Hematopoietic multipotent progenitor cell treated with erythropoietin and hydrocortisone succinate and interleukin-3 and kit ligand, for 4 days (in vitro differentiated cells): ENCODE measurements around the gene SGCE.
A peak's percentile ranks its signal among the peaks of the same experiment; 100 is the strongest.
"Not testable (repeated sequence)": the region's sequence is repeated elsewhere in the genome, so short reads cannot be mapped to it uniquely, and the experiment has no call there.

Experiments used
- DNase-seq: peaks from one replicate; pipeline ENCODE4 v3.0.0-alpha.2; 2015

Gene SGCE, protein sequence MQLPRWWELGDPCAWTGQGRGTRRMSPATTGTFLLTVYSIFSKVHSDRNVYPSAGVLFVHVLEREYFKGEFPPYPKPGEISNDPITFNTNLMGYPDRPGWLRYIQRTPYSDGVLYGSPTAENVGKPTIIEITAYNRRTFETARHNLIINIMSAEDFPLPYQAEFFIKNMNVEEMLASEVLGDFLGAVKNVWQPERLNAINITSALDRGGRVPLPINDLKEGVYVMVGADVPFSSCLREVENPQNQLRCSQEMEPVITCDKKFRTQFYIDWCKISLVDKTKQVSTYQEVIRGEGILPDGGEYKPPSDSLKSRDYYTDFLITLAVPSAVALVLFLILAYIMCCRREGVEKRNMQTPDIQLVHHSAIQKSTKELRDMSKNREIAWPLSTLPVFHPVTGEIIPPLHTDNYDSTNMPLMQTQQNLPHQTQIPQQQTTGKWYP

DNA sequence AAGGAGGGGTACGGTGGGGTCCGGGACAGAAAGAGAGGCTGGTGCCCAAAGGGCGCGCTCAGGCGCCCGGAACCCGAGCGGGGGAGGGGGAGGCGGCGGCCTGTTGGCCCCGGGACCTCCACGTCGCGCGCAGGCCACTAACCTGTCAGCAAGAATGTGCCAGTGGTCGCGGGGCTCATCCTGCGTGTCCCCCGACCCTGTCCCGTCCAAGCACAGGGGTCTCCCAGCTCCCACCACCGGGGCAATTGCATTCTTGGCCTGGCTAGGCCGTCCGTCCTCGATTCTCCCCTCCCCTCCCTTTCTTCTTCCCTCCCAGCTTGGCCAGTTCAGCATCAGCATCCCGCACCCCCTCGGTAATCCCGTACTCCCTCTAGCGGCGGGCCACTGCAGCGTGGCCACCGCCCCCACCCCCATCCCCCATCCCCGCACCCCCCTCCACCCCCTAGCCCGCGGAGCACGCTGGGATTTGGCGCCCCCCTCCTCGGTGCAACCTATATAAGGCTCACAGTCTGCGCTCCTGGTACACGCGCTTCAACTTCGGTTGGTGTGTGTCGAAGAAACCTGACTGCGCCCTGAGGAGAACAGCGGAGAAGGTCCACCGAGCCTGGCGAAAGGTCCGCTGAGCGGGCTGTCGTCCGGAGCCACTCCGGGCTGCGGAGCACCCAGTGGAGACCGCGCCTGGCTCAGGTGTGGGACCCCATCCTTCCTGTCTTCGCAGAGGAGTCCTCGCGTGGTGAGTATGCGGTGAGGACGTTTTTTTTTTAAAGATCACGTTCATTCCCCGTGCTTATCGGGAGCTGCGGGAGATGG, at the start of gene SGCE:
SGCE (minus strand) TSS at position 286 of the 810 bp plus-strand sequence; CDS start at position 251, 35 bp downstream.
- DNase-seq: peak; percentile 56

DNA sequence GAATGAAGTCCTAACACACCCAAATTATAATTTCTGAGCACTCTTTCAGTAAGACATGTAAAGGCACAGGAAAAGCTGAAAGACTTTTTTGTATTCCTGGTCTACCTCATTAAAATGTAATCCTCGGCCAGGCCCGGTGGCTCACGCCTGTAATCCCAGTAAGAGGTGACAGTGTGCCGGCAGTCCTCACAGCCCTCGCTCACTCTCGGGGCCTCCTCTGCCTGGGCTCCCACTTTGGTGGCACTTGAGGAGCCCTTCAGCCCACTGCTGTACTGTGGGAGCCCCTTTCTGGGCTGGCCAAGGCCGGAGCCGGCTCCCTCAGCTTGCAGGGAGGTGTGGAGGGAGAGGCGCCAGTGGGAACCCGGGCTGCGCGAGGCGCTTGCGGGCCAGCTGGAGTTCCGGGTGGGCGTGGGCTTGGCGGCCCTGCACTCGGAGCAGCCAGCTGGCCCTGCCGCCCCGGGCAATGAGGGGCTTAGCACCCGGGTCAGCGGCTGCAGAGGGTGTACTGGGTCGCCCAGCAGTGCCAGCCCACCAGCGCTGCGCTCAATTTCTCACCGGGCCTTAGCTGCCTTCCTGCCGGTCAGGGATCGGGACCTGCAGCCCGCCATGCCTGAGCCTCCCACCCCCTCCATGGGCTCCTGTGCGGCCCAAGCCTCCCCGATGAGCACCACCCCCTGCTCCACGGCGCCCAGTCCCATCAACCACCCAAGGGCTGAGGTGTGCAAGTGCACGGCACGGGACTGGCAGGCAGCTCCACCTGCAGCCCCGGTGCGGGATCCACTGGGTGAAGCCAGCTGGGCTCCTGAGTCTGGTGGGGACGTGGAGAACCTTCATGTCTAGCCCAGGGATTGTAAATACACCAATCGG, 49.5 kb upstream of the SGCE start:
- DNase-seq: not testable (repeated sequence)

DNA sequence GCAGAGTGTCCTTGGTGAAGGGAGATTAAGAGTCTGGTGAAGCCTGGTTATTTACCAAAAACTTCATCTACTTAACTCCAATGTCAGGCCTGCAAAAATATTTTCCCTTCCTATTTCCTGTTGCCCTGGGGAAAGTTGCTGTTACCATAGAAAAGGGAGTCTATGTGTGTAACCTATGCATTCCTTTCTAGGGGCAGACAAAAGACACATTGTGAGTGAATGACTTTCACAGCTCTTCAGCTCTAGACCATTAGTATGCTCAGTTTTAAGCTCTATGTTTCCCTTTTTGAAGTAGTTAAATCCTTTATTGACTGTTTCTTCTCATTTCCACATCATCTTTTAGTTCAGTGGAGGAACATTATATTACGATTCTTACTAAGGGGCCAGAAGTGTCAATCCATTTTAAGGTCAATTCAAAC, 45.6 kb upstream of the SGCE start:
- DNase-seq: no peak

DNA sequence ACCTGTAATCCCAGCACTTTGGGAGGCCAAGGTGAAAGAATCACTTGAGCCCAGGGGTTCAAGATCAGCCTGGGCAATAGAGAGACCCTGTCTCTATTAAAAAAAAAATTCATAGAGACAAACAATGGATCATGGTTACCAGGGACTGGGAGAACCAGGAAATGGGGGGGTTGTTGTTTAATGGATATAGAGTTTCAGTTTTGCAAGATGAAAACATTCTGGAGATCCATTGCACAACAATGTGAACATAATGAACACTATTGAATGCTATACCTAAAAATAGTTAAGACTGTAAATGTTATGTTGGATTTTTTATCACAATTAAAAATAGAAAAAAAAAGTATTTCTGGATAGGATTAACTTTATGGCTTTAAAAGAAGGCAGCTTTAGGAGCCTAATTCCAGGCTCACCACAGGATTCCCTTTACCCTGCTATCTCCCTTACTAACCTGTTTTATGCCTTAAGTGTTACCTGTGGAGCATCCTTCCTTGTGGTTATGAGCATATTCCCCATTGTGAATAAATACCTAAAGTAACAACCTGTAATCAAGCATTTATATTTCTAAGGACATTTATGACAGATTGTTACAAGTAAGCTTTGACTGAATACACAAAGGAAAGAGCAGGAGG, 45.1 kb upstream of the SGCE start:
- DNase-seq: no peak

DNA sequence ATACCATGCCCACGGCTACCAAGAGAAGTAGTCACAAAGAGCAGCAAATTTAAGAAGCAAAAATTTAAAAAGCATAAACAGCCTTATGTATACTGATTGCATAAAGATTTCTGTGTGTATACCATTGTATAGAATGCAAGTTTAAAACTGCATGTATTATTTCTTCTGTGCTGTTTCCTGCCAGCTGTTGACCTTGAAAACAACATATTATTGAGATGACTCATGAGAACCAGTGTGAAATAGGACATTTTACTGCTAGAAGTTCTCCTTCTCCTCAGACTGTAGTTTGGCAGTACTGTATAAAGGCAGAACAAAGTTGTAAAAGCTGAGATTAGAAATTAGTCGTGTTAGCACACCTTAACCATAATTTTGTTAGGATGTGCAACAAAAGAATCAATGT, 42.3 kb upstream of the SGCE start:
- DNase-seq: no peak

DNA sequence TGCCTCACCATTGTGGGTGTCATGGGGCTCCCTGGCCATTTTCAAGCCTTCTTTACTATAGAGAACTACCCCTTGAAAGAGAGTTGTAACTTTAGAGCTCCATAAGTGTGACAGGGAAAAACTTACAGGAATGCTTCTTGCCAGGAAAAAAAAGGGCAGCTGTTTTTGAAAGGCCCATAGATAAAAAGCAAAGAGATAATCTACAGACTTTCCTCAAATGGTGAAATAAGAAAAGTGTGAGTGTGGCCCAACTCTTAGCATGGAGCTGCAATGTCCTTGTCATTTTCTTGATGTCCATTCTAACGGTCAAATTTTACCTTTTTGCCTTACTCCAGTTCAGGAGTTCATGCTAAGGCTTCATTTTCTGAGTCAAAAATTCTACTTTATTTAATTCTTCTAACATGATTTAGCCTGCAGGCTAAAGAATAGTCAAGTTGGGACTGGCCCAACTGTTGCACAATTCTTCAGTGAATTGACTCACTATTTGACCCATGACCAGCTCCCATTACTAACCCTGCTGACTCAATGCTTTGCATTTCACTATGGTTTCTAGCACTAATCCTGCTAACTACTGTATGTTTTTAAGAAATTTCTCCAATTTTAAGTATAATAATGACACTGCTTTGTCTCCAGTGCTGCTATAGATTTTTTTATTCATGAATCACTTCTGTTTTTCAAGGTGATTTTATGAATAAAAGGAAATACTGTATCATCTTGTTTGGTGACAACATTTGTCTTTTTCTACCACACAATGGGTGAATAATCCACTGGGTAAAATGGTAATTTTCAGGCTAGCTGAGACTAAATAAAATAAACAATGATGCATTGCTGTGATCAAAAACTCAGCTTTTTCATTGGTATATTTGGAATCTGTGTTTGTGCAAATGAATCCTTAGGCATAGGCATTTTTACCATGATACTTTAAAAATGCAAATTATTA, 41.4 kb upstream of the SGCE start:
- DNase-seq: peak; percentile 1

DNA sequence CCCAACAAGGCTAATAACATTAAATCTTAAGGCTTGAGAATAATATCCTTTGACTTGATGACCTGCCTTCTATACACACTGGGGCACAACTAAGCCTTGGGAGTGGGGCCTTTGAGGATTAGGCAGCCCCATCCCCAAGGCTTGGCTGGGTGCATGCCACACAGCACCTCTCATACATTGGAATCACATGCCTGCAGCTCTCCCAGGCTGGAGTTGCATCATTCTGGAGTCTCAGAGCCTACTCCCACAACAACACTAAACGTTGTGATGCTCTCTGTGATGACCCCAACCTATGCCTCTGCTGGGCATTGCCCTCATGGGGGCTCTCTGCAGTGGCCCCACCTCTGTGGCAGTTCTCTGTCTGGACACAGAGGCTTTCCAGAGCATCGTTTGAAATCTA, 31.9 kb upstream of the SGCE start:
- DNase-seq: no peak

DNA sequence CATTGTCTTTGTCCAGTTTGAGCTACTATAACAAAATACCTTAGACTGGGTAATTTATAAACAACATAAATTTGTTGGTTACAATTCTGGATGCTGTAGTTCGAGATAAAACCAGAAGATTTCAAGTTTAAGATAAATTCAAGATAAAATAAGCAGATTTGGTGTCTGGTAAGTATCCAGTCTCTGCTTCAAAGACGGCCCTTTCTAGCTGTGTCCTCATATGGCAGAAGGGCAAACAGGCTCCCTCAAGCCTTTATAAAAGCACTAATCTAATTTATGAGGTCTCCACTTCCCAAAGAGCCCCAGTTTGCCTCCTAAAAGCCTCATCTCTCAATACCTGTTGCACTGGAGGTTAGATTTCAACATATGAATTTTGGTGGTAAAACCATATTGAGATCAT, 31.1 kb upstream of the SGCE start:
- no peak for DNase-seq

DNA sequence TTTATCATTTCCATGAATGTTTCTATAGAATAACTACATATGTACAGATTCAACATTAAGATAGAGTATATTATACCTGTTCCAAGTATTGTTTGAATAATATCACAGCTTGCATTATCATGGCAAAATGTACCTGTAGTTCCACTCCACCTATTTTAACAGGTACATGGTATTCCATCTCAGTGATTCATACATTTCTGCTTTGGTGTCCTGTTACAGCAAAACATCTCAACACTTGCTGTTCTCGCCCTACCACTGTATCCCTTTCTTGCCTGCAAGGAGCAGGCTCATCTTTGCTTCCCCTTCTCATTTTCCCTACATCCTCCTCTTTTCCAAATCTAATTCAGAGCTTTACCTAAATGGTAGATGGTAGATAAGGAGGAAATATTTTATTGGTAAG, 27.1 kb upstream of the SGCE start:
- DNase-seq: no peak

DNA sequence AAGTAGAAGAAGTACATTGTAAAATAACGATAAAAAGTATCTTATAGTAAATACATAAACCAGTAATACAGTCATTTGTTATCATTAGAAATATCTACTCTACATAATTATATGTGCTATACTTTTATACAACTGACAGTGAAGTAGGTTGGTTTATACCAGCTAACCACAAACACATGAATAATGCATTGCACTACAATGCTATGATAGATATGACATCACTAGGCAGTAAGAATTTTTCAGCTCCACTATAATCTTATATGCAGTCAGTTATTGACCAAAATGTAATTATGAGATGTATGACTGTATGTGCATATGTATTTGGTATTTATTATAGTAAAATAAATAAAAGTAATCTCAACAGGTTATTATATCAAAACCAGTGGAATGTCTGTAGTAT, 23.4 kb upstream of the SGCE start:
- no peak for DNase-seq

DNA sequence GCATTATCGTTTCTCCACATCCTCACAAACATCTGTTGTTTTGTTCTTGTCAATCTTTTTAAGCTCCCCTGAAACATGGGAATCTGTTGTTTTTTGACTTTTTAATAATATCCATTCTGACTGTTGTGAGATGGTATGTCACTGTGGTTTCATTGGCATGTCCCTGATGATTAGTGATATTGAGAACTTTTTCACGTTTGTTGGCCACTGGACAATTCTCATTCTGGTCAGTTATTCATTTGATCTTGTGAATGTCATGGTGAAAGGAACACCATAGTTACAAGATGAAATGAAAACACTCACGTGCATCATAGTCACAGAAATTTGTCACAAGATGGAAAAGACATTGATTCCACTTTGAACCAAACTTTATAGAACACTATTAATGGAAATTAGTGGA, 20.5 kb upstream of the SGCE start:
- DNase-seq: no peak

DNA sequence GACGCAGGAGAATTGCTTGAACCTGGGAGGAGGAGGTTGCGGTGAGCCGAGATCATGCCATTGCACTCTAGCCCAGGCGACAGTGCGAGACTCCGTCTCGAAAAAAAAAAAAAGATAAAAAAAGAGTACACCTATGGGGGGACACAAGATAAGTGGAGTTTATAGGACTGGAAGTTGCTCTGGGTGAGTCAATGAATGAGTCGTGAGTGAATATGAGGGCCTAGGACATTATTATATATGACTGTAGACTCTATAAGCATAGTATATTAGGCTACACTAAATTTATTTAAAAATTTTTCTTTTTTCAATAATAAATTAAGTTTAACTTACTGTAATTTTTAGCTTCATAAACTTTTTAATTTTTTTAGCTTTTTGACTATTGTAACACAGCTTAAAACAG, 19.4 kb upstream of the SGCE start:
- no peak for DNase-seq

DNA sequence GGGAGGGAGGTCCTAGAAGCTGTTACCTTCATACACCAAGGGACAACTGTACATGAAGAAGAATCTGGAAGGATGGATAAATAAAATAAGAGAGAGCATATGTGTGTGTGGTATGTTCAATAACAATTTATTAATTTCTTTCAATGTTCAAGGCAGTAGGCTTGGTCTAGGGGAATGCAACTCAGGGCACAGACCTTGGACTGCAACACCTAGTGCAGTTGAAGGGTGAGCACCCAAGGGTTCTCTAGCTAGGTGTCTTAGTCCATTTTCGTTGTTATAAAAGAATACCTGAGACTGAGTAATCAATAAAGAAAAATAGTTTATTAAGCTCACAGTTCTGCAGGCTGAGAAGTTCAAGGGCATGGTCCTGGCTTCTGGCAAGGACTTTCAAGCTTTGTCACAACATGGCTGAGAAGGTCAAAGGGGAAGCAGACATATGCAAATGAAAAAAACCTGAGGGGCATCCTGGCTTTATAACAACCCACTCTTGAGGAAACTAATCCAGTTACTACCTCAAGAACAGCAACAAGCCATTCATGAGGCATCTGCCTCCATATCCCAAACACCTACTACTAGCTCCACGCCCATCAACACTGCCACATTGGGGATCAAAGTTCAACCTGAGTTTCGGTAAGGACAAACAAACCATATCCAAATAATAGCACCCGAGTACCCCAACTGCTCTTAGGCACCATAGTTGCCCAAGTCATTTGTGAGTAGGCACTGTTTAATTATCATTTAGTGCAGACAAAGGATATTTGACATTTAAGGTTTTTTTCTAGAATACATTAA, 15.7 kb upstream of the SGCE start:
- no peak for DNase-seq

DNA sequence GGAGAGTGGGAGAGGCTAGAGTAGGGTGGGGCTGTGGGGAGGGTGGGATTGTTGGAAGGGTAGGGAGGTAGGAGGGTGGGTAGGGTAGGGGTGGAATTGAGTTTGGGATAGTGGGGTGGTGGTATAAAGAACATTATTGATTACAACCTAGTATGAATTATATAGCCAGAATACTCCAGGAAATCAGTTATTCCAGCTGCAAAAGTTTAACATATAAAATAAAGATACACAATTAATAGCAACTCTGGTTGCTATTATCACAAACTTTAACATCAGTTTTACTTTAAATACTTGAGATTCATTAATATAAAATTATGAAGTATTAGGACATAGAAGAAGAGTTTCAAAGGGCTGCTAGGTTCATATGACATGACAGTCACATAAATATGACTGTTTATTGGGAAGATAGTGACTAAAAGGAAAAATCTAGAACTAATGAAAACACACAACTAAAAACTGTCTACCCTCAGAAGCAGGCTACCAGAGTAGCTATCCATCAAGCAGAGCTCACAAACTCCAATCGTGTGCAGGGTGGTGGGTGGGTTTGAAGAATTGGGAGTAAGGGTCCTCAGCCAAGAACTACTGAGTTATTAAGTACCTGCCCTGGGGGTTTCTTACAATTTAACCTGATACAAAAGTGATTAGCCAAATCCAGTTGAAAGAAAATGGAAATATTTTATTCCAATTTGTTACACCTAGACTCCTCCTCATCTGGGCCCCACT, 14.0 kb upstream of the SGCE start:
- no peak for DNase-seq

DNA sequence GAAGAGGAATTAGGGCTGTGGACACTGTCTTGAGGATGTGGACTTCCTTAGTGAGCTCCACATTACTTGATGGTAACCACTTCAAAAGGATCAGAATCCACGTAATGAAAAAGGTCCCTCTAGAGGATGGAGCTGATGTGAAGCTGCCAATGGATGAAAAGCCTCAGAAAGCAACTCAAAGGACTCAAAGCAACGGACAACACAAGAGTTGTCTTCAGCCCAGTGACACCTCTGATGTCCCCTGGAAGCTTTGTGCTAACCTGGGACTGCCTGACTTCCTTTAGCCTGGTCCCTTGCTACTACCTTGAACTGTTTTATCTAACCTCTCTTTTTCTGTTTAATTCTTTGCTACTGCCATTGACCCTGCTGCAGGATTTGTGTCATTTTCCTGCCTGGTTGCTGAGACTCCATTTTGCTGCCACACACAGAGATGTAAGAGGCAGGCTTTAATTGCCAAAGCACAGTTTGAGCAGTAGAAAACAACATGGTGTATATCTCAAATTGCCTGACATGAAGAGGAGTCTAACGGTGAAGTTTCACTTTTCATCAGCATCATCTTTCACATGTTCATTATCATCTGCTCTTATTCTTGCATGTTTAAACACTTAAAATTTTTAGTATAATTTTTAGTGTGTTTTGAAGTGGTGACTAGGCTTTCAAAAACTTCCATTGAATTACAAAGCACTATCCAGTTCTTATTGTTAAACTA, 11.1 kb upstream of the SGCE start:
- no peak for DNase-seq

DNA sequence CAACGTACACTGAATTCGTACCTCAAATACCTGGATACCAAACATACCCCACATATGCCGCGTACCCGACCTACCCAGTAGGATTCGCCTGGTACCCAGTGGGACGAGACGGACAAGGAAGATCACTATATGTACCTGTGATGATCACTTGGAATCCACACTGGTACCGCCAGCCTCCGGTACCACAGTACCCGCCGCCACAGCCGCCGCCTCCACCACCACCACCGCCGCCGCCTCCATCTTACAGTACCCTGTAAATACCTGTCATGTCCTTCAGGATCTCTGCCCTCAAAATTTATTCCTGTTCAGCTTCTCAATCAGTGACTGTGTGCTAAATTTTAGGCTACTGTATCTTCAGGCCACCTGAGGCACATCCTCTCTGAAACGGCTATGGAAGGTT, 9.5 kb upstream of the SGCE start:
- DNase-seq: no peak

DNA sequence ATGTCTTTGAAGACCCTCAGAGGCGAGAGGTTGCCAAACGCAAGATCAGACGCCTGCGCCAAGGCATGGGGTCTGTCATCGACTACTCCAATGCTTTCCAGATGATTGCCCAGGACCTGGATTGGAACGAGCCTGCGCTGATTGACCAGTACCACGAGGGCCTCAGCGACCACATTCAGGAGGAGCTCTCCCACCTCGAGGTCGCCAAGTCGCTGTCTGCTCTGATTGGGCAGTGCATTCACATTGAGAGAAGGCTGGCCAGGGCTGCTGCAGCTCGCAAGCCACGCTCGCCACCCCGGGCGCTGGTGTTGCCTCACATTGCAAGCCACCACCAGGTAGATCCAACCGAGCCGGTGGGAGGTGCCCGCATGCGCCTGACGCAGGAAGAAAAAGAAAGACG, 8.1 kb upstream of the SGCE start:
- DNase-seq: no peak

DNA sequence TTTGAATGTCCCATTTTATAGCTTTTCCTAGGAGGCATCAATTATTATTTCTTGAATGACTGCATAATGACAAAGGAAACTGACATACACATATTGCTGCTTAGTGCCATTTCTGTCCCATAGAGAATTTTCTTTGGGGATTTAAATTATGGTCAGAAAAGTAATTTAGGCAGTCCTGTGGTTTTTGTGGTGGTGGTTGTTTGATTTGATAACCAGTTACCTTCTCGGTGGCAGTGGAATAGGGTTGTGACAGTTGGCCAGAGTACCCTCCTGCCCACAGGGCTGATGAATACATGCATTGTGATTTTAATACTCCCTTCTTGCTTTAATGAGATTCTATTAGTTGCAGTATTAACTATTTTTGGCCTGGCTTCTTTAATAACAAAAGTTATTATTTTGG, 6.6 kb upstream of the SGCE start:
- DNase-seq: peak; percentile 64

DNA sequence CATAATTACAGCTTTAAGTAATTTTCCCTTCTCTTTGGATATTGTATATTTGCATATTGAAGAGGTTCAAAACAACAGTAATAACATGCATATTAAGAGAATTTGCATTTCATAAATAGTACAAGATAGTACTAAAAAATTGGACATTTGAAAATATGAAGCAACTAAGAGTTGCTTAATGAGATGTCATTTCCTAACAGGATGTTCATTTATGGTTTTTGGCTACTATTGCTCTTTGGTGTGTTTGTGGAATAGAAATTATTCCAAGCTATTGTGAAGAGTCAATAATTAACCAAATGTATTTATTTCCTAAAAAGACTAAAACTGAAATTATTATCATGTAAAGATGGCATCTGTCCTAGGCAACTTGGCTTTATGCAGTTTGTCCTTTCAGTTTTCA, 4.1 kb upstream of the SGCE start:
- DNase-seq: no peak
